IPS DF 19.7 (cell line): ENCODE data around the gene TTLL5.
A peak's percentile ranks its signal among the peaks of the same experiment; 100 is the strongest.

Experiments
- DNase-seq: peaks from one replicate; pipeline ENCODE4 v3.0.0-alpha.2; 2013; ENCODE audit warnings: low read depth, low spot score

TTLL5 gene

DNA sequence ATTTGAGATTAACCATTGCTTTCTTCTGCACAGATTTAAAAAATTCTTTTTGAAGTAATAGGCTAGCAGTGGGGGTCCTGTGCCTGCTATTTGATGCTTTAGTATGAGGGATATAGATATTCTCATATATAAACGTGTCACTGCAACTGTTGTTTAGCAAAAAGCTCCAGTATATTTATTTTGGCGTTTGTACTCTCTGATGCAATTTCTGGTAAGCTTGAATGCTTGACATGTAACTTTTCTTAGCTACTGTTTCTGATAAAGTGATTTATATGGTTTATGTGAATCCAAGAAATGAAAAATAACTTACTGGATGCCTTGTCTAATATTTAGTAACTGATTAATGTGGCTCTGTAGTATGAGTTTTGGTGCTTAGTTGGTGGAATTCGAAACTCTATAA is 77.1 kb downstream of the TTLL5 start:
- DNase-seq = no peak

DNA sequence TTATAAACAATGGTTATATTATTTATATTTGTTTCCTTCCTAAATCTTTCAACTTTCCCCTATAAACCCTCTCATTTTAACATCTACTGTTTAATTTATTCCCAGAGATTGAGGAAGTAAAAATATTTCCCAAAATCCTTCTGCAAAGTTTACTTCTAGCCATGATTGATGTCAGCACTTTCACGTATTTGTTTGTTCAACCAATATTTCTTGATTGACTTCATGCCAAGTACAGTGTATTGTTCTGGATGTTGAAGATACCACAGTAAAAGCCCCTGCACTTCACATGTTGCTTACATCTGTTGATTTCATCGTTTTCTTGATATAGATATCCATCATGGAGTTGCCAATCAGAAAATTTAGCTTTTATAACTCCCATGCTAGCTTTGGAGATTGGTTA is 81.8 kb downstream of the TTLL5 start:
- DNase-seq = no peak

DNA sequence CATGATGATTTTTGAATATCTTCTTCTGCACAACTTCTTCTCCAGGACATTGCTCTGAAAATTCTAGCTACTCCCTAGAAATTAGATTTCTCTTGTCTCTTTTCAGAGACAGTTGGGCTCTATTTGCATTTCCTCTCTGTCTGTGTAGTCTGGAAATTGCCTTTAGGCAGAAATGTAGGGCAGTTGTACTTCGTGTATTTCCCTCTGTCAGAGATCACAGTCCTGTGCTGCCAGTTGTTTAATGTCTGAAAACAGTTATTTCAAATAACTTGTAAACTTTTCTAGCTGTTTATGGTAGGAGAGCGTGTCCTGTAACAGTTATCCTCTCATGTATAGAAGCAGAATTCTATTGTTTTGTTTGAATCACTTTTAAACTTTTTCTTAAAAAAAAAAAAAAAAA is 86.9 kb downstream of the TTLL5 start:
- no peak for DNase-seq

DNA sequence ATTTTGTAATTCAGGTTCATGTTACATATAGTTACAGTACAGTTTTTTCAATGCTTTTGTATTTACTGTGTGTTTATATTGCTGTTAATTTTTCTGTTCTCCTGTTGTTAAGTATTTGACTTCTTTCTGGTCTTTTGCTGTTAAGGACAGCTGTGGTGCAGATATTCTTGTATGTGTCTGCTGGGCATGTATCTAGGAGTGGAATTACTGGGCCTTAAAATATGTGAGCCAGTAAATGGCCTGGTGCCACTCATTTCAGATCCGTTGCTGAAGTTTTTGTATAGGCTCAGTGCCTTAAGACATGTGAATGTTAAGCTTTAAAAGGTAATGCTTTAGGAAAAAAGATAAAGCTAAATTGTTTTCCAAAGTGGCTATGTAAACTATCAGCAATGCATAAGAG is 87.3 kb downstream of the TTLL5 start:
- DNase-seq = no peak

DNA sequence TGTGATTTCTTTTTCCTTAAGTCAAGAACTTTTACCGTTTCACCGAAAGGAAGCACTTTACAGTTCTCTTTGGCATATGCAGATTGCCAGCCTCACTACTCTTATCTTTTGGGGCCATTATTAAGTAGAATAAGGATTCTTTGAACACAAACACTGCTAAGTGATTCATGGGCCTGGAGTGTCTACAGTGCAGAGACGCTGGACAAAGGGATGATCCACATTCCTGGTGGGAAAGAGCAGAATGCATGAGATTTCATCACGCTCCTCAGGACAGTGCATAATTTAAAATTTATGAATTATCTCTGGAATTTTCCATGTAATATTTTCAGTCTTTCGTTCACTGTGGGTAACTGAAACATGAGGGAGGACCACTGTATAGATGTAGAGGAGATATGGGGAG is 90.2 kb downstream of the TTLL5 start:
- DNase-seq = no peak

DNA sequence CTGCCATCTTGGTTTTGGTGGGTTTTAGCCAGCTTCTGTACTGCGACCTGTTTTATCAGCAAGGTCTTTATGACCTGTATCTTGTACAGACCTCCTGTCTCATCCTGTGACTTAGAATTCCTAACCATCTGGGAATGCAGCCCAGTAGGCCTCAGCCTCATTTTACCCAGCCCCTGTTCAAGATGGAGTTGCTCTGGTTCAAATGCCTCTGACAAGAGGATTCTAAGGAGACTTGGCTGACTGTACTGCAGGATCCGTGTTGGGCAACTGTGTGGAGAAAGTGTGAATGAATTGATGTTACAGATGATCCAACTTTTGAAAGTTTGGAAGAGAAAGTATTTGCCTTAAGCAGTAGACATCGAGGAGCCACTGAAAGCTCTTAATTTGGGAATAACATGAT is 91.0 kb downstream of the TTLL5 start:
- DNase-seq = no peak

DNA sequence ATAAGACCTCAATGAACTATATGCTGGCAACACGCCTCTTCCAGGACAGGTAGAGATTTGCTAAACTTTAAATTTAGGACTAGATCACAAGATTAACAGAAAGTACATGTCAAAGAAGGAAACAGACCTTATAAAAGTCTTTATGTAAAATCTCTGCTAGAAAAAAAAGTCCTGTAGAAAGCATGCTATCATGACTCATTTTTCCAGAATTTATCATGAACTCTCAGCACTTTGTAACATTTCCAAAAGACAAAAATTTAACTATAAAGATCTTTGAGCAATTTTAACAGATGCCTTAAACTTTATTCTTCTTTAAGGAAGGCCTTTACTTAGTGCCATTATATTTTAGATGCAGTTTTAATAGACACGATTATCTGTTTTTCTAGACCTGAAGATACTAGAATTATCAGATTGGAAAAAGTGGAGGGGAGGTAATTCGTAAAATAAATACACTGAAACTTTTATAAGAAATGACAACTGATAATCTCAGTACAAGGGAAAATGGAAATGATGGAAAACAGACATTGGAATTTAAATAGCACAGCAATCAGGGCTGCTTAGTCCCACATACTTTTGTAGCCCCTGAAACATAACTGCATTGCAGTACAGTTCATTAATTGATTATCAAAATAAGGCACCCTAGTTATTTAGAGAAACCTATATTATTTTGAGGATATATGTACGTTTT is 92.0 kb downstream of the TTLL5 start:
- DNase-seq = no peak

DNA sequence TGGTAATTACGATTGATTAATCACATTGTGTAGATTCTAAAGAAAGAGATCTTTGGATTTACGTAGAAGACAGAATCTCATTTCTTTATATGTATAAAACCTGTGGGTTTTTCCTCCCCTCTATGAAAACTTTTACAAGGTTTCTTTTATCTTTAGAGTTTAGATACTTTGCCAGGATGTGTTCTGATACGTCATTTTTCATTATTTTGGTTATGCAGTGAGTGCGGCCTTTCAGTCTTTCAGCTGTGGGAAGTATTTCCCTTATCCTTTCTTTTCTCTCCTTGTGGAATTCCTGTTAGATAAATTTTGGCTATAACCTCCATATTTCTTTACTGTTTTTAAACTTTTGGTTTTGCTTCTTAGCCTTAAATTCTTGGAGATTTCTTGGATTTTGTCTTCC is 92.7 kb downstream of the TTLL5 start:
- DNase-seq = no peak

DNA sequence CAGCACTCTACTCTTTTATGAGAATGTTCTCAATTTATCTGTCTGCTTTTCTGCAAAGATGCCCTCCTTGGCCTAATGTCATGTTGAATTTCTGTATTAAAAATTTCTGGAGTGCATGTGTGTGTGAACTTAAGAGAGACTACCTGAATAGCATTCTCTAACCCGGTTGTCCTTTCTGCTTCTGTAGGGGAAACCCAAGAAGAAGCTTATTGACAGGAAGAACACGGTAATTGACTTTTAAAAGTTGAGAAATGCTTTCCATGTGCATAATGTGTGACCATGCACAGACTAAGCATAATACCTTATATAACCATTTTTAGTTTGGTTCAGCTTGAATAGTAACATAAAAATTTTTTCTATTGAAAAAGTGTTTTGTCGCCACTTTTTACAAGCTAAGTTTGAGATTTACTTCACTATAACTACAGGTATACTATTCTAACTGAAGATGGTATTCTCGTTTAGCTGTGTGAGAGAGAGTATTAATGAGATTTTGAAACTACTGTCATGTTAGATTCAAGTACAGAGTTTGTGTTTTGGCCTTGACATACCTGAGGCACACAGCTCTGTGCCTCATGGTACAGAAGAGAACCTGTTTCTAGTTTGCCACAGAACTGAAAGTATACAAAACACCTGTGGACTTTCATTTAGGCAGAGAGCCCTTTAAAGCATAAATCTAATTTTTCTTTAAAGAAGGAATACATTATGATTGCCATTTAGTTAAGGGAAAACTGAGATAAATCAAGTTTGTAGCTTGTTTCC is 96.8 kb downstream of the TTLL5 start:
- DNase-seq = no peak

DNA sequence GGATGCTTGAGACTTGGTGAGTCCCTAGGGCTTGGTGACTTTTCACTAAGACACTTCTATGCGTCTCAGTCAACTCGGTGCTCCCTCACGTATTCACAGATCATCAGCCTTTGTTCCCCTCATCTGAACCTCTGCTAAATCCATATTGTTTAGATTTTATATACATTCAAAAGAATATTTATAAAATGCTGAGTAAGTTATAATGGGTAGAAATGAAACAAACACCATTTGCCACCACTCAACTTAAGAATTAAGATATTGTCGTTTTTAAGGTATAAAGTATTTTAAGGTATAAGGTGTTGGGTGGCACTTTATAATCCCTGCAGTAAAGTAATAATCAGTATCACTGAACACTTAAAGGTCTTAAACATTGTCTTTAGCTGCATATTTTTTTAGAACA is 103.0 kb downstream of the TTLL5 start:
- DNase-seq = no peak

DNA sequence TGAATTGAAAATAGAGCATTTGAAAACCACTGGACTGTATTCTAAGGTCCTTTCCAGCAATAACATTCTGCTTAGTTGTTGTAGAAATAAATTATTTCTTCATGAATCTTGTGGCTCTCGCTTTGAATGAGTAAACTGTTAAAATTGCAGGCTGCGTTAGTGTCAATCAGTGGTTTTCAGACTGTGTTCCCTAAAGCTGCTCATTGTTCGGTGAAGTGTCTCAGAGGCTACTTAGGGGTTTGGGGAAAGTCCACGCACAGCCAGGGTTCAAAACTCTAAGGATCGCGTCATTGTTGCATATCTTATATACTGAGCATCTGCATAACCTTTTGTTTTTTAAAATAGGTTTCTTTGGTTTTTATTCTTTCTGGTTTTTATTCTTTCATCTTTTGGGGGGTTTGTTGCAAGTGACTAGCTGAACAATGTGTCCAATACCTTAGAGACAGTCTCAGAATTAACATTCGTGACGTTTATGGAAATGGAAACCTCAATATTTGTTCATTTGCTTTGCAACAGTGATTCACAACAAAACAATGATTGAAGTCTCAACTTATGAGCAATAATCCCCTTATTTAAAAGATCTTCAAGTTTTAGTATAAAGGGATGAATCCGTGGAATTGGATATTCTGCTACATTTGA is 108.1 kb downstream of the TTLL5 start:
- DNase-seq = no peak

DNA sequence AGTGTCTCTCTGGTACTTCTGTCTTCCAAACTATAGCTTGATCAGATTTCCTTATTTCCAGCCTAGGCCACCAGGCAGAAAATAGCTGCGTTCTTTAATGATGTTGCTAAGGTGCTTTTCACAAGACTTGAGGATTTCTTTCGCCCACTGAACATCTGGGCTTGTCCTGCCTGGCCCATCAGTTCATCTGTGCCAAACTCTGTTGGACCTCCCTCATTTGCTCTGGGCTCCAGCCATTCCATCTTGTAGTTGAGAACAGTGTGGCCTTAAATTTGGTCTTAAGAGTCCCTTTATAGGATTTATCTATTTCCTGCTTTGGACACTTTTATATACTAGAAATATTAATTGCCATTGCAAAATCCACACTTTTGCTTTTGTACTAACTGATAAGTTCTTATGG is 109.6 kb downstream of the TTLL5 start:
- DNase-seq = no peak

DNA sequence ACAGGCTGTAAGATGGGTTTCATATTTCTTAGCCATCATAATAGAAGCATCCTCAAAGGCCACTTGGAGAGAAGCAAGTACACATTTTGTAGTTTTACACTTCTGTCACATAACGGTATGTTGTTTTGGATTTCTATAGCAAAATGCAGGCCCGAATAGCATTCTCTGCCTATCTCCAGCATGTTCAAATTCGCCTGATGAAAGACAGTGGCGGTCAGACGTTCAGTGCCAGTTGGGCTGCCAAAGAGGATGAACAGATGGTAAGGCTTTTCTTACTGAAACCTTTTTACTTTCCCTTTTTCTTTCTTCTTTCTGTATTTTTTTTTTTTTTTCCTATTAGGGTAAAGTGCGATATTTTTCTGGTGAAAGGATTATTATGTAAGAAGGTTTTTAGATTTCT is 110.5 kb downstream of the TTLL5 start:
- DNase-seq = no peak

DNA sequence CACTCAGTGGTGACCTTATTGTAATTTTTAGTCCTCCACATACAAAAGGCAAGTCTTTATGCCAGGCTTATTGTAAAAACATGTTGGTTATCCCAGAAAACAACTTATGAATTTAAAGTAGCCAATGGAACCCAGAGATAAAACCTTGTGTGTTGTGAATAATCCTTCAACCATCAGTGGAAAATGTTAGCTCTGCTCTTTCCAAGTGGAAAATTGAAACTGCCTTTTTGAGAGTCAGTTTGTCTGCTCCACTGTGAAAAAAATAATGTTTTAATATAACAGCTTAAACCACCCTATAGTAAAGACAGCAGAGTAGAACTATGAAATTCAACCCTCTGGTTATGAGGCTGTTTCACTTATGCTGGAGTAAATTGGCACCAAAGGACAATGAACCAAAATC is 112.0 kb downstream of the TTLL5 start:
- no peak for DNase-seq

DNA sequence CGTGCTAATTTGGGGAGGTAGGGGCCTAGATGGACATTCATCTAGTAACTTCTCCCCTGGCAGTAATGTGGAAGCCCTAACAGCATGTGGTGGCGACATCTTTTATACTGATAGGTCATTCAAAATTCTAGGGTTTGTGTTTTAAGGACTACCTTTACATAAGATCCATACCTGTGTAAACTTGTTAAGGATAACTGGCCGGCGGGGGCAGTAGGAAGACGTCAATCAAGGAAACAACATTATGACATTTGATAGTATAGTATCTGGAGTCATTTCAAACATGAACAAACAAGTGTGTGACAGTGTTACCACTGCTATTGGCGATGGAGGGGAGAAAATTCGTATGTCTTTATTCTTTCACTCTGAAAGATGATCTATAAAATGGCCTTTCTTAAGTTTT is 120.0 kb downstream of the TTLL5 start:
- no peak for DNase-seq

DNA sequence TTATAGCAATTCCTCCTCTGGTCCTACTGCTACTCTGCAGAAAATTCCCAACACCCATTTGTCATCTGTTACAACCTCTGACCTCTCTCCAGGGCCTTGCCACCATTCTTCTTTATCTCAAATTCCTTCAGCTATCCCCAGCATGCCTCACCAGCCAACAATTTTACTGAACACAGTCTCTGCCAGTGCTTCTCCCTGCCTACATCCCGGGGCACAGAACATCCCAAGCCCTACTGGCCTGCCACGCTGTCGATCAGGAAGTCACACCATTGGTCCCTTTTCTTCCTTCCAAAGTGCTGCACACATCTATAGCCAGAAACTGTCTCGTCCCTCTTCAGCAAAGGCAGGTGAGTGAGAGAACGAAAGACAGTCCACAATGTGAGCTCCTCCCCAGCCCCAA is 122.1 kb downstream of the TTLL5 start:
- DNase-seq = no peak

DNA sequence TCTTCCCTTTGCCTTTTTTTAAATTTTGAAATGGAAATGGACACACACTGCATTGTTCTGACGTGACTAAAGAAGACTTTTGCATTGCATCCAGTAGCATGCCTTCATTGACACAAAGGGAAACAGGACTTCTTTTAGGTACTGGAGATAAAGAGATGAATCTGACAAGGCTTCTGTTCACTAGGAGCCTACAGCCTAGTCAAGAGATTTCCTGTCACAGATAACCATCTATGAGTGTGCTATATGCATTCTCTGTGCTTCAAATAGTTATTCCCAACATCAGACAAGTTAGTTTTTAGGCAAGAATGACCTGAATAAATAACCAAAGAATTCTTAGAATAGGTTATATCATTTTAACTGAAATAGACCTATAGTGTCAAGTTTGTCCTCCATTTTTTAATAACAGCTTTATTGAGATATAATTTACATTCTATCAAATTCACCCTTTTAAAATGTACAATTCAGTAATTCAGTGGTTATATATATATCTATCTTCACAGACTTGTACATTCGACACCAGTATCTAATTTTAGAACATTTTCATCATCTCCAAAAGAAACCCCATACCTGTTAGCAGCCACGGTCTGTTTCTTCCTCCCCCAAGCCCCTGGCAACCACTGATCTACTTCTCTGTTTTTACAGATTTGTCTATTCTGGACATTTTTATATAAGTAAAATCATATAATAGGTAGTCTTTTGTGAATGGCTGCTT is 122.7 kb downstream of the TTLL5 start:
- DNase-seq = no peak

DNA sequence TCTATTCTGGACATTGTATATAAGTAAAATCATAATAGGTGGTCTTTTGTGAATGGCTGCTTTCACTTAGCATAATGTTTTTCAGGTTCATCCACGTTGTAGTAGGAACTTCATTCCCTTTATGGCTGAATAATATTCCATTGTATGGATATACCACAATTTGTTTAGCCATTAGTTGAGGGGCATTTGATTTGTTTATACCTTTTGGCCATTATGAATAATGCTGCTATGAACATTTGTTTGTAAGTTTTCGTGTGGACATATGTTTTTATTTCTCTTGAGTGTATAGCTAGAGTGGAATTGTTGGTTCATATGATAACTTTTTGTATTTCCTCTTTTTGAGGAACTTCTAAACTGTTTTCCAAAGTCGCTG is 123.3 kb downstream of the TTLL5 start:
- DNase-seq = no peak

DNA sequence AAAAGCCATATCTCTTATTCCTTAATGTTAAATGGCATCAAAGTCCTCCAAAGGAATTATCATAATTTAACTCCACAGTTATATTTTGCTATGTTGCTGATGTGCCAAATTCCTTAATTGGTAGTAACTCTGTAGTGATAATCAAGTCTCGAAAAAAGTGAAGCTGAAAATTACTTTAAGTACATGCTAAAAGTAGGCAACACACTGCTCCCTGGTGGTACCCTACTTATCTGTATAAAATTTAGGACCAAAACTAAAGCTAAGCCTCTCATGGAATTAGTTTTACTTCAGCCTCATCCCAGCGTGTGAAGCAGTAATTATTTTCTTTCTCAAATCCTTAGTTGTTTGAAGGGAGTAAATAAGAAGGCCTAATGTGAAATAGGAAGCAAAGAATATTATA is 132.8 kb downstream of the TTLL5 start:
- no peak for DNase-seq

DNA sequence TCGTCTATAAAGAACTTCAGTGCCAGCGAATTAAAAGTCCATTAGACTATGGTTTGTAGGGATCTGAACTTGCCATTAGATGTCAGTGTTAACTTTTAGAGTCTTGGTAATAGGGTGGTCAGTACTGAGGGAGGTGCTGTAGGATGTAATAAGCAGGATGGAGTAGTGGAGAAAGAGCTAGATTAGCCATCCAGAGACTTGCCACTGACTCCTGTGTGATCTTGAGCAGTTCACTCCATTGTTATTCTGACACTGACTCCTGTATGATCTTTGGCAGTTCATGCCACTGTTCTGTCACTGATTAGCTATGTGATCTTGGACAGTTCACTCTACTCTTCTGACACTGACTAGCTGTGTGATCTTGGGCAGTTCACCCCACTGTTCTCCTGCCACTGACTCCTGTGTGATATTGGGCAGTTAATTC is 133.6 kb downstream of the TTLL5 start:
- no peak for DNase-seq

DNA sequence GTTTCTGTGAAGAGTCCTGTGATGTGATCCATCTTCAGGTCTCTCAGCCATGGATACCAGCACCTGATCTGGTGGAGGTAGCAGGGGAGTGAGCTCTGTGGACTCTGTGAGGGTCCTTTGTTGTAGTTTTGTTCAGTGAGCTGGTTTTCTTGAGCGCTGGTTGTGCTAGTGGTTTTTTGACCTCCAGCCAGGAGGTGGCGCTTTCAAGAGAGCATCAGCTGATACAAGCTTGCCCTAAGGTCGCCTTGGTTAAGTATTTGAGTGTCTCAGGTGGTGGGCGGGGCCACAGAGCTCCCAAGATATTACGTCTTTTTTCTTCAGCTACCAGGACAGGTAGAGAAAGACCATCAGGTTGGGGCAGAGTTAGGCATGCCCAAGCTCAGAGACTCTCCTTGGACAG is 139.7 kb downstream of the TTLL5 start:
- DNase-seq = peak; percentile 25

DNA sequence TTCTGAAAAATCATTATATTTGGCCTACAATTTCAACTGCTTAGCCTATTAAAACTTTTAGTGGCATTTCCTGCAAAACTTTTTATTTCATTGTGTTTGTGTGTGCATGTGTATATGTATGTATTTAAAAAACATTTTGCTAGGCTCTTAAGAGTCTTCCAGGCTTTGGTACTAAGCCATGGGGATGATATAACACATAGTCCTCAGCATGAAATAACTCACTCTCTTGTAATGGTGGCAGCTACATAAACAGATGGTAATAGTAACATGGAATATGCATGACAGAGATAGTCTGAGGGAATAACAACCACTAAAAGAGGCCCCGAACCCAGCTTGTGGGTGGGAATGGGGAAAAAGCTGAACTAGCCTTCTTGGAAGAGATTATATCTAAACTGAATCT is 141.4 kb downstream of the TTLL5 start:
- no peak for DNase-seq

DNA sequence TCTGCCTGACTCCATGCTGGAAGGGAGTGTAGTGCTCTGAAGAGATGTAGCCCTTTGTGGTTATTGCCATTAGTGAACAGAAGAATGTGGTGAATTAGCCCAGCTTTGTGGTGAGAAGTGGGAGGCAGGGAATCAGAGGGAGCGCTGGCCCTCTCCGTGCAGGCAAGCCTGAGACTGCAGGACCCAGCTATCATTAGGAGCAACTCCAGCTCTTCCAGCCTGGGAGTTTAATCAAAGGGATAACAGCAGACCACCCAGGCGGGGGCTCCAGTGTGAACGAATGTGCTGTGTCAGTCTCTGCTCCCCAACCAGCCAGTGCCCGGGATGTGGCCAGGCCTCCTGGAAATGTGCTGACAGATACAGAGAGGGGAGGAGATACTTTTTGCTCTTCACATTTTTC is 142.7 kb downstream of the TTLL5 start:
- no peak for DNase-seq
